Kidney (tissue), 14 donors: ENCODE results near the gene WWC1. TPM values are rescaled to one million over a fixed set of nuclear protein-coding genes. Genes with fewer than 3 reads are reported as not detected.
A peak's percentile ranks its signal among the peaks of the same experiment; 100 is the strongest.

Experiments used
- DNase-seq, 5 donors: peaks; one replicate each; pipeline ENCODE4 v3.0.0-alpha.2; 2013 to 2020
- FAIRE-seq: peaks from 2 replicates; lab custom pipeline; 2012; peaks lifted over from hg19 to GRCh38; lab: Jason Lieb, UNC
- H3K27ac ChIP-seq, 2 donors: one replicate each; pipeline ENCODE4 v1.7.0; 2013; ENCODE audit warnings: low read depth in 2 of 2, low read length in 2 of 2, inconsistent platforms in 1 of 2
- H3K27me3 ChIP-seq: one replicate; pipeline ENCODE4 v1.7.1; 2013; ENCODE audit warnings: low read length, inconsistent platforms; ENCODE audit not compliant: control insufficient read depth, insufficient read depth
- H3K36me3 ChIP-seq, 3 donors: one replicate each; pipeline versions ENCODE4 v1.7.0 to v1.7.1; 2013; ENCODE audit warnings: low read length in 3 of 3, control low read depth in 1 of 3, inconsistent platforms in 1 of 3; ENCODE audit not compliant: insufficient read depth in 3 of 3, control insufficient read depth in 2 of 3
- H3K4me1 ChIP-seq, 3 donors: one replicate each; pipeline versions ENCODE4 v1.7.0 to v1.7.1; 2013; ENCODE audit warnings: low read length in 3 of 3, inconsistent platforms in 1 of 3, low read depth in 1 of 3; ENCODE audit not compliant: control insufficient read depth in 2 of 3, insufficient read depth in 2 of 3
- H3K4me3 ChIP-seq, 3 donors: one replicate each; pipeline versions ENCODE4 v1.7.0 to v1.8.1; 2013; ENCODE audit warnings: low read length in 3 of 3, control low read depth in 1 of 3, inconsistent platforms in 1 of 3
- H3K9ac ChIP-seq, 3 donors: one replicate each; pipeline versions ENCODE4 v1.7.0 to v1.7.1; 2013; ENCODE audit warnings: low read length in 3 of 3, control low read depth in 1 of 3, inconsistent platforms in 1 of 3
- H3K9me3 ChIP-seq, 3 donors: one replicate each; pipeline versions ENCODE4 v1.7.0 to v1.7.1; 2013; ENCODE audit warnings: low read length in 3 of 3, control low read depth in 1 of 3, inconsistent platforms in 1 of 3; ENCODE audit not compliant: control insufficient read depth in 2 of 3, insufficient read depth in 1 of 3
- CTCF ChIP-seq: IDR thresholded peaks from 3 replicates; pipeline ENCODE4 v1.5.1; 2012; ENCODE audit warnings: mild to moderate bottlenecking, moderate library complexity, borderline replicate concordance; ENCODE audit not compliant: insufficient read depth; ENCODE audit errors: extremely low read depth
- intact Hi-C: fragments of 100-400 bp; cut with DNase I; formaldehyde crosslinking; loops from one replicate; pipeline ENCODE4 v1.11.1; 2022
- polyA plus RNA-seq: library from polyadenylated mRNA; stranded (reverse); fragments of 350-450 nt; fragmentation: Illumina TruSeq; extraction: RNeasy Lipid Tissue Mini Kit (QIAGEN cat#74804); gene quantifications from one replicate; pipeline ENCODE4 v1.2.3, GENCODE V29; 2014; ENCODE audit warnings: low read depth, low replicate concordance; ENCODE audit not compliant: insufficient read depth
- total RNA-seq: library from RNA; stranded (reverse); fragmentation: NEBNext Ultra II Directional; extraction: Animal tissue kit (Norgen Biotek cat#: 25700); gene quantifications from one replicate; pipeline ENCODE4 v1.2.1, GENCODE V29; 2021
- donor health status: control.
- donor health status: control.
- donor health status: control.
- donor health status: control.
- donor health status: control.
- donor health status: DM: yes; HTN: yes; CAD: no.
- donor health status: Normal renal cell carcinoma (clear cell type).

The WWC1 gene
- total and polyA plus RNA-seq, 2 donors from 2014 or later, result 74.4 to 174 TPM

GRCh38 chr5:168468836-168469235 lies 177.4 kb downstream of the WWC1 start:
- Histone ChIP-seq H3K36me3 (peaks cover 0 to 47% (median 32%) of the 10 kb centered on the region in 3 donors), H3K27ac (no peak overlapping the region), H3K4me3 (no peak overlapping the region), H3K4me1 (peaks cover 0 to 2% (median 0%) of the 10 kb centered on the region in 3 donors), H3K9ac (no peak overlapping the region), H3K9me3 (no peaks in the 10 kb centered on the region), H3K27me3 (no peaks in the 10 kb centered on the region)
- intact Hi-C loops, result no loop called here
- no peak for DNase-seq
- no peak for FAIRE-seq
- TF ChIP-seq CTCF, result no peak

GRCh38 chr5:168469816-168470215 lies 178.4 kb downstream of the WWC1 start:
- intact Hi-C loops, result no loop called here

GRCh38 chr5:168471785-168472184 lies 180.3 kb downstream of the WWC1 start:
- Histone ChIP-seq H3K9ac (no peak overlapping the region), H3K4me3 (no peak overlapping the region), H3K36me3 (peaks cover 0 to 35% (median 17%) of the 10 kb centered on the region in 3 donors), H3K27ac (no peak overlapping the region), H3K4me1 (no peaks in the 10 kb centered on the region), H3K27me3 (no peaks in the 10 kb centered on the region), H3K9me3 (no peaks in the 10 kb centered on the region)
- no peak for TF ChIP-seq CTCF
- DNase-seq (no peak), FAIRE-seq (no peak)
- intact Hi-C loops, result no loop called here

More at GRCh38 chr5:168469816-168470215, 178.4 kb downstream of the WWC1 start:
- DNase-seq (no peak), FAIRE-seq (no peak)
- H3K9ac ChIP-seq, result no peak overlapping the region
- H3K27me3 ChIP-seq, result no peaks in the 10 kb centered on the region
- H3K4me1 ChIP-seq, result no peaks in the 10 kb centered on the region
- TF ChIP-seq CTCF, result no peak
- H3K4me3 ChIP-seq, result no peak overlapping the region
- no peak overlapping the region for H3K27ac ChIP-seq
- H3K9me3 ChIP-seq, result no peaks in the 10 kb centered on the region
- H3K36me3 ChIP-seq, result peaks cover 0 to 47% (median 24%) of the 10 kb centered on the region in 3 donors

- intact Hi-C loops, result no loop called here
- no peaks in the 10 kb centered on the region for H3K4me1 ChIP-seq
These were observed 180.9 kb downstream of the WWC1 start for GRCh38 chr5:168472329-168472728.

More at GRCh38 chr5:168472329-168472728, 180.9 kb downstream of the WWC1 start:
- Histone ChIP-seq H3K9me3 (no peaks in the 10 kb centered on the region), H3K27me3 (no peaks in the 10 kb centered on the region), H3K36me3 (peaks cover 0 to 32% (median 17%) of the 10 kb centered on the region in 3 donors), H3K27ac (no peak overlapping the region), H3K9ac (no peak overlapping the region), H3K4me3 (no peak overlapping the region)
- TF ChIP-seq CTCF, result no peak
- no peak for FAIRE-seq
- DNase-seq, result peak in 1 of 5 donors; percentile 13
